LNCAP (cell line): ENCODE results near the gene TMOD1.

ENCODE experiments used
- CTCF ChIP-seq: fragments of 450-650 bp; IDR thresholded peaks from 2 replicates; pipeline ENCODE4 v1.5.1; 2017; ENCODE audit warnings: mild to moderate bottlenecking

TMOD1 gene

GRCh38 chr9:97534961-97535594 lies 33.6 kb downstream of the TMOD1 start:
- no peak for TF ChIP-seq CTCF

GRCh38 chr9:97535771-97536170 lies 34.3 kb downstream of the TMOD1 start:
- no peak for TF ChIP-seq CTCF

- TF ChIP-seq CTCF, result no peak
Observed at GRCh38 chr9:97536480-97536879, 35.0 kb downstream of the TMOD1 start.

- TF ChIP-seq CTCF, result no peak
Observed at GRCh38 chr9:97543561-97543960, 42.1 kb downstream of the TMOD1 start.

- no peak for TF ChIP-seq CTCF
Observed at GRCh38 chr9:97545486-97545885, 44.0 kb downstream of the TMOD1 start.

GRCh38 chr9:97547098-97547829 lies 45.8 kb downstream of the TMOD1 start:
- no peak for TF ChIP-seq CTCF

- no peak for TF ChIP-seq CTCF
Observed at GRCh38 chr9:97548379-97548778, 46.9 kb downstream of the TMOD1 start.
